Stomach (tissue), 9 donors: ENCODE data around the gene OR10H2. TPM values are rescaled to one million over a fixed set of nuclear protein-coding genes. Genes with fewer than 3 reads are reported as not detected.

Source experiments
- DNase-seq, 2 donors: peaks; one replicate each; pipeline versions ENCODE4 v3.0.0 to v3.0.0-alpha.2; 2013 to 2019
- H3K27ac ChIP-seq, 5 donors: fragments of 200-600 bp in 4 of 5; sonication (generic) in 4 of 5; one replicate each; pipeline ENCODE4 v1.5.1; 2013 to 2019; ENCODE audit warnings: mild to moderate bottlenecking in 1 of 5, moderate library complexity in 1 of 5
- H3K27me3 ChIP-seq, 3 donors: fragments of 200-600 bp; sonication (generic); one replicate each; pipeline ENCODE4 v1.5.1; 2017 to 2019; ENCODE audit warnings: mixed run types in 1 of 3
- H3K36me3 ChIP-seq, 4 donors: fragments of 200-600 bp; sonication (generic); 1 replicate in 3 of 4; 2 replicates in 1 of 4; pipeline ENCODE4 v1.5.1; 2016 to 2019
- H3K4me1 ChIP-seq, 4 donors: fragments of 200-600 bp; sonication (generic); one replicate each; pipeline ENCODE4 v1.5.1; 2016 to 2019
- H3K4me3 ChIP-seq, 4 donors: fragments of 200-600 bp; sonication (generic) in 3 of 4; one replicate each; pipeline ENCODE4 v1.5.1; 2016 to 2019; ENCODE audit warnings: mild to moderate bottlenecking in 1 of 4
- H3K9me3 ChIP-seq, 4 donors: fragments of 200-600 bp; sonication (generic); one replicate each; pipeline ENCODE4 v1.5.1; 2016 to 2019
- CTCF ChIP-seq, 7 experiments: fragments of 450-650 bp in 4 of 7; fragments of 200-600 bp in 3 of 7; sonication (generic) in 3 of 7; IDR thresholded peaks; one replicate each; pipeline ENCODE4 v1.5.1; 2016 to 2019; ENCODE audit warnings: antibody characterized with exemption in 7 of 7, control low read depth in 2 of 7, mild to moderate bottlenecking in 1 of 7
- EP300 ChIP-seq: sonication (generic); formaldehyde crosslinking; IDR thresholded peaks from one replicate; pipeline ENCODE4 v1.6.1; 2017; ENCODE audit warnings: antibody characterized with exemption
- POLR2A ChIP-seq, 4 donors: fragments of 450-650 bp; IDR thresholded peaks; one replicate each; pipeline ENCODE4 v1.6.1; 2016; ENCODE audit warnings: antibody characterized with exemption in 4 of 4, control low read depth in 2 of 4, mild to moderate bottlenecking in 1 of 4, moderate library complexity in 1 of 4
- POLR2AphosphoS5 ChIP-seq, 3 donors: sonication (generic); formaldehyde crosslinking; IDR thresholded peaks; one replicate each; pipeline ENCODE4 v1.6.1; 2016; ENCODE audit warnings: antibody characterized with exemption in 3 of 3
- WGBS, 5 donors: extraction: QIAGEN DNeasy Blood & Tissue Kit in 3 of 5; methylation state at CpG; one replicate each; pipeline versions ENCODE4 v1.1.5 to v1.1.7; 2013 to 2018; 5-methylcytosine and 5-hydroxymethylcytosine counted together
- intact Hi-C: fragments of 100-400 bp; cut with DNase I; formaldehyde crosslinking; loops from one replicate; pipeline ENCODE4 v1.15.1; 2023; ENCODE audit warnings: low total_unique reads
- polyA plus RNA-seq, 3 donors: library from polyadenylated mRNA; stranded (reverse); fragments of 200-250 nt; gene quantifications; one replicate each; pipeline ENCODE4 v1.2.3, GENCODE V29; 2013
- total RNA-seq, 5 donors: library from RNA; depleted of rRNA; stranded (reverse); fragments of >200 nt; gene quantifications; one replicate each; pipeline versions ENCODE4 v1.1.0 to v1.2.3, GENCODE V29; 2014 to 2016
- donor health status: healthy with polysubstance abuse.
- donor health status: Bipolar disorder and iron deficiency.
- donor health status: healthy.

OR10H2 gene
- total and polyA plus RNA-seq, 8 donors = not detected

GRCh38 chr19:15776264-15776663, 48.4 kb downstream of the OR10H2 start:
- Histone ChIP-seq H3K36me3 (peaks cover 0 to 25% (median 0%) of the 10 kb centered on the region in 4 donors), H3K9me3 (no peaks in the 10 kb centered on the region), H3K4me3 (no peak overlapping the region), H3K27ac (no peak overlapping the region), H3K27me3 (peaks cover 0 to 11% (median 0%) of the 10 kb centered on the region in 3 donors), H3K4me1 (peaks cover 6 to 21% (median 17%) of the 10 kb centered on the region in 4 donors)
- TF ChIP-seq CTCF (IDR thresholded peaks at IDR 0.05) (no peak), POLR2AphosphoS5 (IDR thresholded peaks at IDR 0.05) (no peak)
- DNase-seq = no peak
- intact Hi-C loops = no loop called here
- 83 to 92% (median 88%) methylated on average over 4 of the region's 4 CpGs for WGBS, 5 donors

GRCh38 chr19:15776991-15777970, 49.5 kb downstream of the OR10H2 start:
- intact Hi-C loops = no loop called here
- 49 to 59% (median 53%) methylated on average over 9 of the region's 9 CpGs for WGBS, 5 donors
- no peaks in the 10 kb centered on the region for H3K9me3 ChIP-seq
- no peak for TF ChIP-seq POLR2AphosphoS5 (IDR thresholded peaks at IDR 0.05)
- TF ChIP-seq CTCF (IDR thresholded peaks at IDR 0.05) = no peak
- TF ChIP-seq EP300 = no peak
- TF ChIP-seq POLR2A (IDR thresholded peaks at IDR 0.05) = no peak
- H3K4me3 ChIP-seq = no peak overlapping the region
- H3K36me3 ChIP-seq = peaks cover 0 to 21% (median 0%) of the 10 kb centered on the region in 4 donors
- H3K27me3 ChIP-seq = peaks cover 0 to 11% (median 0%) of the 10 kb centered on the region in 3 donors
- DNase-seq = no peak
- H3K4me1 ChIP-seq = peaks cover 6 to 21% (median 17%) of the 10 kb centered on the region in 4 donors
- no peak overlapping the region for H3K27ac ChIP-seq

Other genes starting within 250 kb of the OR10H2 start
- not detected for gene PGLYRP2, start 248.5 kb upstream of the OR10H2 start, total RNA-seq
- not detected for gene PGLYRP2, start 248.5 kb upstream of the OR10H2 start, polyA plus RNA-seq
- 10 to 100 TPM in 1 of 5 donors, 1 to 10 TPM in 1, under 1 TPM in 1, not detected in 2; 0.14 to 21.6 (median 1.8) TPM for gene CYP4F22, start 219.5 kb upstream of the OR10H2 start, total RNA-seq
- 1 to 10 TPM in 1 of 3 donors, under 1 TPM in 2; 0.12 to 1.1 (median 0.35) TPM for gene CYP4F22, start 219.5 kb upstream of the OR10H2 start, polyA plus RNA-seq
- not detected for gene CYP4F8, start 112.8 kb upstream of the OR10H2 start, total RNA-seq
- not detected for gene CYP4F8, start 112.8 kb upstream of the OR10H2 start, polyA plus RNA-seq
- 100 to 1,000 TPM in 1 of 5 donors, 10 to 100 TPM in 2, 1 to 10 TPM in 2; 4.9 to 100 (median 20.6) TPM for gene CYP4F3, start 87.1 kb upstream of the OR10H2 start, total RNA-seq
- gene CYP4F3, start 87.1 kb upstream of the OR10H2 start, polyA plus RNA-seq = 1 to 10 TPM in 1 of 3 donors, under 1 TPM in 2; 0.25 to 5.4 (median 0.31) TPM
- 100 to 1,000 TPM in 1 of 5 donors, 10 to 100 TPM in 4; 16.1 to 113 (median 38.2) TPM for gene CYP4F12, start 54.9 kb upstream of the OR10H2 start, total RNA-seq
- 10 to 100 TPM in 2 of 3 donors, 1 to 10 TPM in 1; 2.5 to 47.1 (median 10.2) TPM for gene CYP4F12, start 54.9 kb upstream of the OR10H2 start, polyA plus RNA-seq
- gene OR10H3, start 10.0 kb downstream of the OR10H2 start, total RNA-seq = not detected
- gene OR10H3, start 10.0 kb downstream of the OR10H2 start, polyA plus RNA-seq = not detected
- gene OR10H5, start 59.6 kb downstream of the OR10H2 start, total RNA-seq = not detected
- gene OR10H5, start 59.6 kb downstream of the OR10H2 start, polyA plus RNA-seq = not detected
- gene OR10H1, start 87.6 kb downstream of the OR10H2 start, total RNA-seq = not detected
- not detected for gene OR10H1, start 87.6 kb downstream of the OR10H2 start, polyA plus RNA-seq
- gene CYP4F2, start 170.1 kb downstream of the OR10H2 start, total RNA-seq = 100 to 1,000 TPM in 1 of 5 donors, not detected in 4; 121 TPM
- gene CYP4F2, start 170.1 kb downstream of the OR10H2 start, polyA plus RNA-seq = under 1 TPM in 1 of 3 donors, not detected in 2; 0.13 TPM
- gene CYP4F11, start 206.5 kb downstream of the OR10H2 start, total RNA-seq = 10 to 100 TPM in 3 of 5 donors, under 1 TPM in 1, not detected in 1; 0.18 to 20.0 (median 13.4) TPM
- gene CYP4F11, start 206.5 kb downstream of the OR10H2 start, polyA plus RNA-seq = 1 to 10 TPM in 1 of 3 donors, under 1 TPM in 2; 0.61 to 1.5 (median 0.85) TPM
- not detected for gene OR10H4, start 221.0 kb downstream of the OR10H2 start, total RNA-seq
- not detected for gene OR10H4, start 221.0 kb downstream of the OR10H2 start, polyA plus RNA-seq